GM18909 (cell line): ENCODE data around the gene PRKCB.

Experiments
- ATAC-seq: cut with Tn5 transposase; IDR thresholded peaks from one replicate; pipeline ENCODE4 v1.9.1; 2021; ENCODE audit warnings: mild to moderate bottlenecking; ENCODE audit not compliant: unreplicated experiment, poor library complexity

Gene PRKCB

DNA sequence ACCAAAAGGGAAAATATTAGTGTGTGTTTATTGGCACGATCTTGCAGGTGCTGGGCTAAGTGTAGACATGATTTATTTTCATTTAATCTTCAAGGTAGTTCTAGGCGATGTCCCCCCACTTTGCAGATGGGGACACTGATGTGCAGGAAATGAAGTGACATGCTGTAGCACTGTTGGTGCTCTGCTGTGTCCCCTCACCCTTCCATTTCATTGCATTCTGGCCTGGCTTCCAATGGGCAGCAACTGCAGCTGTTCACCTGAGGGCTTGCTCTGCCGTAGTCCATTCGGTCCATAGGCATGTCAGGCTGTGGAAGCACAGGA is 123.9 kb downstream of the PRKCB start:
- ATAC-seq, result no peak

DNA sequence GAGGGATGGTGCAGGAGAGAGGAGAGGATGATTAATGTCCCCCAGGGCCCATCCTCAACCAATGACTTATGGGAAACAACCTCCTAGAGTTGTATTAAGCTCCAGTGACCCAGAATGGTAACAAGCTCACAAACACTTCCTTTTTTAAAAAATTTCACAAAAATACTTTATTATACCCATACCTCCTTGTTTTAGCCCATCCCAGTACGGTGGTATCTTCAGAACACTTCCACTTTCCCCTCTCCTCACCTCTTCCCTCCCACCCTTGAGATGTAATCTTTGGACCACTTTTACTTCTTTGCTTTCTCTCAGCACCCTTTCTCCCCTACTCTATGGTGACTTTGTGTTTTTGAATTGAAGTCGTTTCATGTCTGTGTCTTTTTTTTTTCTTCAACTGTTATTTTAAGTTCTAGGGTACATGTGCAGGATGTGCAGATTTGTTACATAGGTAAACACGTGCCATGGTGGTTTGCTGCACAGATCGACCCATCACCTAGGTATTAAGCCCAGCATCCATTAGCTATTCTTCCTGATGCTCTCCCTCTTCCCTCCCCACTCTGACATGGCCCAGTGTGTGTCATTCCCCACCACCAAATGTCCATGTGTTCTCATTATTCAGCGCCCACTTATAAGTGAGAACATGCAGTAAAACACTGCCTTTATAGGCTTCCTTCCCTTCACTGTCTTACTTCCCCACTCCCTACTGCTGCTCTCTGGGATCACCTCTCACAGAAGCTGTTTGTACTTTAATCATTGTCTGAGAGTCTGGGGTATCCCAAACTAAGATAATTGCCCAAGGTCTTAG is 124.5 kb downstream of the PRKCB start:
- ATAC-seq, result no peak

GRCh38 chr16:23962001-23962400 is 126.2 kb downstream of the PRKCB start:
- no peak for ATAC-seq

DNA sequence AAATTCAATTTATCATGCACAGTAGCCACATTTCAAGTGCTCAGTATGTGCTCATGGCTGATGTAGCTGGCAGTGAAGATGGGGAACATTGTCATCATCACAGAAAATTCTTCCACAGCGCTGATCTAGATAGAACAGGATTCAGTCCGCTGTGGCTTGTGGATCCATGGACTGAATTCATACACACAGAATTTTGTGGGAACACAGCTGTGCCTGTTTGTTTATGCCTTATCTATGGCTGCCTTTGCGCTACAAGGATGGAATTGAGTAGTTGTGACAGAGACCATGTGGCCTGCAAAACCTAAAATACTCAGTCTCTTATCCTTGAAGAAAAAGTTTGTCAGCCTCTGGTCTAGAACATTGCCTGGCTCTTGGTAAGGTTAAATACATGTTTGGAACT is 128.4 kb downstream of the PRKCB start:
- ATAC-seq, result no peak

DNA sequence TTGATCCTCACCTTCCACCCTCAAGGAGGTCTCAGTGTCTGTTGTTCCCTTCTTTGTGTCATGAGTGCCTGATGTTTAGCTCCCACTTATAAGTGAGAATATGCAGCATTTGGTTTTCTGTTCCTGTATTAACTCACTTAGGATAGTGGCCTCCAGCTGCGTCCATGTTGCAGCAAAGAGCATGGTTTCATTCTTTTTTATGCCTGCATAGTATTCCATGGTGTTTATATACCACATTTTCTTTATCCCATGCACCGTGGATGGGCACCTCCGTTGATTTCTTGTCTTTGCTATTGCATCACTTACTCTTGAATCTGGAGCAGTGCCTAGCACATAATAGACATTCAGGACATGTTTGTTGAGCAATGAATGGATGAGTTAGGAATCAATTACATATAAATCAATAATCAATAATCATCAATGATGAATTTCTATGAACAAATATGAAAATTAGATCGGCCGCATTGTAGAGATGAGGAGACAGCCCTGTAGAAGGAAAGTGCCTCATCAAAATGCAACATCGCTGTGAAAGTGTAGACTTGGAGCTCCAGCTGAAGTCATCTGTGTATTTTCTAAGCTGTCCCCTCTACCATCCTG is 129.5 kb downstream of the PRKCB start:
- ATAC-seq, result no peak

DNA sequence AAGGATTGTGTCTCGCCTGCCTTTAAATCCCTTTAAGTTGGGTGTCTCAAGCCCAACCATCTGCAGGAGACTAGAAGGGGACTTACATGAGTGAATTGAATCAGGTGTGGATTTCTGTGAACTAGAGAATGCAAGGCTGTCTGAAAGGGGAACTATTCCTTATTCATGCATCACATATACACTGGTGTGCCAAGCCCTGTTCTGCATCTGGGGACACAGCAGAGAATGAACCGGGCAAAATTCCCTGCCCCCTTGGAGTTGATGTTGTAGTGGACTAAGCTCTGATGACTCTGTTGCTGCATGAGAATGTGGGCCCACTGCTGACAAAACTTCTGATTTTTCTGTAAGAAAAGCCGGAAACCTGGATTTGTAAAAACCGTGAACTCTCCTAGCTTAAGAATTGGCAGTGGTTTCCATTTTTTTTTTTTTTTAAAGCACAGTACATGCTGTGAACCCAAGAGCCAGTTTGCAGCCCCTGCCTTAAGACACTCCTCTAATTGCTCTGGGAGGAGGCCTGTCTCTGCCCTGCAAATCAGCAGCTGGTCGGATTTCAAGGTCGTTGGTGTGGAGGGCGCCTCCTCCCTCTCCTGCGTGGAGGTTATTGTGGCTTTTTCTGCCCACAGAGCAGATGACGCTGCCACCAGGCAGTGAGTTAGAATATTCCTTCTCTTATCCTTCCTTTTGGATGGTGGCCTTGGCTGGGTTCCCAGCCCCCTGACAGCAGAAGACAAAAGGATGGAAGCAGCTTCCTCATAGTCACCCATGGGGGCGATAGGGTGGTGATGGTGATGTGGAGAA is 131.0 kb downstream of the PRKCB start:
- ATAC-seq, result no peak

DNA sequence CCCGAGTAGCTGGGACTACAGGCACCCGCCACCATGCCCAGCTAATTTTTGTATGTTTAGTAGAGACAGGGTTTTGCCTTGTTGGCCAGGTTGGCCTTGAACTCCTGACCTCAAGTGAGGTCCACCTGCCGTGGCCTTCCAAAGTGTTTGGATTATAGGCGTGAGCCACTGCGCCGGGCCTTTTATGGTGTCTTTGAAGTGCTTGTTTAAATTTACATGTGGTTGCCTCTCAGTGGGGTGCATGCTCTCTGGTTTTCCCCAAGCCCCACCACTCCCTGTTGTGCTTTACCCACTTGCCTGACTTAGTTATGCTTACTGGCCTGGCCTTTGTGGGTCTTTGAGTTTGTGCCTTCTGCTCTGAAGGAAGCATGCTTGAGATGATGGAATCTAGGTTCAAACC is 132.0 kb downstream of the PRKCB start:
- no peak for ATAC-seq

- no peak for ATAC-seq
Observed at GRCh38 chr16:23968176-23968575, 132.4 kb downstream of the PRKCB start.

GRCh38 chr16:23969468-23970297 is 133.9 kb downstream of the PRKCB start:
- no peak for ATAC-seq

DNA sequence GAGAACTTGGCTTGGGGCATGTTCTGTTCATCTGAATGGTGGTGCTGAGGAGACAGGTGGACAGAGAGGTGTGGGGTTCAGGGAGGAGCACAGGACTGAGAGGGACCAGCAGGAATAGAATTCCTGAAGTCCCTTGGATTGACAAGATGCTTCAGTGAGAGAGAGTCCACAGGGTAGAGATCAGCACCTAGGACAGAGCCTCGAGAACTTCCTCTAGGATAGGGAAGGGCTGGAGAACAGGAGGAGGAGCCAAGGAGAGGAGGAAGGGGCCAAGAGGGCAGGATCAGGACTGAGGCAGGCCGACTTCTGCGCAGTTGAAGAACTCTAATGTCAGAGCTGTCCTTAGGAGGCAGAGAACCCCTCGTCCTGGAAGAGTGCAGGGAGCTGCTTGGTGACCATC is 138.4 kb downstream of the PRKCB start:
- ATAC-seq, result no peak

DNA sequence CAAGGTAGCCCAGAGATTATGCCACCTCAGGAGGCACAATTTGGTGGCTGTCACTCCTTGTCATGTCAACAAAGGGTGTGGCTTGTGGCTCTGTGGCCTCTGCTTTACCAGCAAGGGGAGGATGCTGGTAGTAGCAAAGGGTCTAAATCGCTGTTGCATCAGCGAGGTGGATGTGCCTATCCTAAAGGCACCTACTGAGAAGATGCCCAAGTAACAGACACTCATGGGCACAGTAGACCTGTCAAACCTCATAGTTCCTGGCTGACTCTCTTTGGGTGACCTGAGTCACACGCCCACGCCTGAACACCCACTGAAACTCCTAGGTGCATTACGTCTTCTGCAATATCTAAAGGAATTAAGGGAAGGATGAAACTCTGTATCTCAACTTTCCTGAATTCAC is 139.5 kb downstream of the PRKCB start:
- ATAC-seq, result no peak

DNA sequence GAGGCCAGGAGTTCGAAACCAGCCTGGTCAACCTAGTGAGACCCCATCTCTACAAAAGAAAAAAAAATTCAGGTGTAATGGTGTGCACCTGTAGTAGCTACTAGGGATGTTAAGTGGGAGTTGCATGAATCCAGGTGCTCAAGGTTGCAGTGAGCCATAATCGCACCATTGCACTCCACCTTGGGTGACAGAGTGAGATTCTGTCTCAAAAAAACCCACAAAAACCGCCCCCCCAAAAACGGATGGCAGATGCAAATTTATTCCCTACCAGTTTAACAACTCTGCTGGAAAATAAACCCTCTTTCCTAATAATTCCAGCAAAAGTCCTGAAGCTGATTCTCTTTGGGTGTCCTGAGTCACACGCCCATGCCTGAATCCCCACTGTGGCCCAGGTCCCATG is 140.3 kb downstream of the PRKCB start:
- no peak for ATAC-seq

DNA sequence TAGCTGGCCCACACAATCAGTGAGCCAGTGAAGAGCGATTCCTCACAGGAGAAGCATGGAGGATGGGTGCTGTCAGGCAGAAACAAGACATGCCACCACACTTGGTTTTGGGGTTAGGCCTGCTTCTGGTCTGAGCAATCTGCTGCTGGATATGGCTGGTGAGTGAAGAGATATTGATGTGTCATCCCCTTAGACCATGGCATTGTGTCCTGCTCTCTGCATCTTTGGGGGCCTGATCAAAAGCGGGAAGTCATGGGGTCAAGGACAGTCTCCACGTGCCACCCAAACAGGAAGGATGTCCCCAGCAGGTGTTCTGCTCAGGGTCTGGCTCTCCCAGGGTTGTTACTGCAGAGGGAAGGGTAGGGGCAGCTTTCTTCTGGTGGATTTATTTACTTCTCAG is 140.7 kb downstream of the PRKCB start:
- no peak for ATAC-seq

- ATAC-seq, result no peak
Observed at GRCh38 chr16:23979441-23979840, 143.7 kb downstream of the PRKCB start.

GRCh38 chr16:23979982-23980381 is 144.2 kb downstream of the PRKCB start:
- ATAC-seq, result no peak

DNA sequence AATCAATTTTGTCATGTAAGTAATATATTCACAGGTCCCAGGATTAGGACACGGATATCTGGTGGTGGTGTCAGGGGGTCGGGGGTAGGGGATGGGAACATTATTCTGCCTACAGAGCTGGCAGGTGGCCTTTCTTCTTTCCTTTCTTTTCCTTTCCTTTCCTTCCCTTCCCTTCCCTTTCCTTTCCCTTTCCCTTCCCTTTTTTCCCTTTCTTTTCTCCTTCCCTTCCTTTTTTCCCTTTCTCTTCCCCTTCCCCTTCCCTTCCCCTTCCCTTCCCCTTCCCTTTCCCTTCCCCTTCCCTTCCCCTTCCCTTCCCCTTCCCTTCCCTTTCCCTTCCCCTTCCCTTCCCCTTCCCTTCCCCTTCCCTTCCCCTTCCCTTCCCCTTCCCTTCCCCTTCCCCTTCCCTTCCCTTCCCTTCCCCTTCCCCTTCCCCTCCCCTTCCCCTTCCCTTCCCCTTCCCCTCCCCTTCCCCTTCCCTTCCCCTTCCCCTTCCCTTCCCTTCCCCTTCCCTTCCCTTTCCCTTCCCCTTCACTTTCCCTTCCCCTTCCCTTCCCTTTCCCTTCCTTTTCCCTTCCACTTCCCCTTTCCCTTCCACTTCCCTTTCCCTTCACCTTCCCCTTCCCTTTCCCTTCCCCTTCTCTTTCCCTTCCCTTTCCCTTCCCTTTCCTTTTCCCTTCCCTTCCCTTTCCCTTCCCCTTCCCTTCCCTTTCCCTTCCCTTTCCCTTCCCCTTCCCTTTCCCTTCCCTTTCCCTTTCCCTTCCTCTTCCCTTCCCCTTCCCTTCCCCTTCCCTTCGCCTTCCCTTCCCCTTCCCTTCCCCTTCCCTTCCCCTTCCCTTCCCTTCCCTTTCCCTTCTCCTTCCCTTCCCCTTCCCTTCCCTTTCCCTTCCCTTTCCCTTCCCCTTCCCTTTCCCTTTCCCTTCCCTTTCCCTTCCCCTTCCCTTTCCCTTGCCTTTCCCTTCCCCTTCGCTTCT is 145.9 kb downstream of the PRKCB start:
- ATAC-seq, result no peak

DNA sequence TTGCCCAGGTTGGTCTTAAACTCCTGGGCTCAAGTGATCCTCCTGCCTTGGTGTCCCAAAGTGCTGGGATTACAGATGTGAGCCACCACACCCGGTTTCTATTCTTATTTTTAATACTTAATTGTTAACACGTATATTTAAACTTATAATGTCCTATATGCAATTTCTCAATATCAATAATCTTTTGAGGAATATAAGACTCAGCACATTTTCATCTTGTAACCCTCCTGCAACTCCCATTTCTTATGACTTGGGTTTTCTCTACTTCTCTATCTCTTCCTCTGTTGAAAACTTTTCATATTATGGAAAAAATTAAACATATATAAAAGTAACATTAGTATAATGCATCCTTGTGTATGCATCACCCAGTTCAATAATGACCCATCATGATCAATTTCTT is 150.7 kb downstream of the PRKCB start:
- no peak for ATAC-seq

DNA sequence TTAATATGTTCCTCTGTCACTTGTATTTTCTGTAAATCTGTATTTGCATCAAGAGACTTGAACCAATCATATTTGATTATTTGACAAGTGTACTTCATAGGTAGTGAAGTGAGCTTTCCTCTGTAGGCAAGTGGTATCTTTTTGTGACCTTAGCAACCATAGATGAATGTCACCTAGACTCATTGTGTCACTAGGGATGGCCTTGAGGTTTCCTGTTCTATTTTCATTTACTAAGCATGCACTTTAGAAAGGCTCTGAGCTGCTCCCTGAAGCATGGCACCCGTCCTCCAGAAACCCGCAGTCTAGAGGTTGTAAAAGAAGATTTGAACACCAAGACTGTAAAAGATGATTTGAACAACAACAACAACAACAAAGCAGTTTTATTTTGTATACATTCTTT is 151.7 kb downstream of the PRKCB start:
- ATAC-seq, result peak; percentile 71

DNA sequence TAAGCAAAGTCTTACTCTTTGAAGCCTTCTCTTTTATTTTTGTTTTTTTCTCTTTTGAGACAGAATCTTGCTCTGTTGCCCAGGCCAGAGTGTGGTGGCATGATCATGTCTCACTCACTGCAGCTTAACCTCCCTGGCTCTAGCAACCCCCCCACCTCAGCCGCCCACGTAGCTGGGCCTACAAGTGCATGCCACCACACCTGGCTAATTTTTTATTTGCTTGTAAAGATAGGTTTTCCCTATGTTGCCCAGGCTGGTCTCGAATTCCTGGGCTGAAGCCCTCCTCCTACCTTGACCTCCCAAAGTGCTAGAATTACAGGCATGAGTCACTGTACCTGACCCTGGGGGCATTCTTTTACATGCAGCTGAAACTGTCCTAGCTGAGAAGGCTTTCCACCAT is 154.7 kb downstream of the PRKCB start:
- no peak for ATAC-seq

DNA sequence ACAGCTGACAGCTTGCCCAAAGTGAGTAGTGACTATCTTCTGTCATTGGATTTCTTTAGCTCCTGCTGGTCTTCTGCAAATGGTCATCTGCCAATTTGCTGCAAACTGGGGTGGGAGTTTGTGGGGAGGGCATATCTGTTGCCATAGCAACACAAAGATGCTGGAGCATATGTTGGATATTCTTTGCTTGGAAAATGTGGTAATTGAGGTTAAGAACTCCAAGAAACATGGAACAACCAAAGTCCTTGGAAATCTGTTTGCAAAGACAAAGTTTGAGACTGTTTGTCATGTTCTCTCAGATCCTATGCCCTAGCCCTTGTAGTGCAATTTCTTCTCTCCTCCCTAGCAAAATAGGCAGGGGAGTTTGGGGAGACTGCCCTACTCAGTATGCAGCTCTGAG is 155.3 kb downstream of the PRKCB start:
- no peak for ATAC-seq
